Measurements from ENCODE around the gene FRMD7. TPM values are rescaled to one million over a fixed set of nuclear protein-coding genes. Genes with fewer than 3 reads are reported as not detected.

Gene FRMD7
- total and polyA plus RNA-seq, 2 of the 13 experiments (the other 11 are each of a cell fraction or from before 2014, with no cell fraction given): 0.04 TPM; not detected in 1

DNA sequence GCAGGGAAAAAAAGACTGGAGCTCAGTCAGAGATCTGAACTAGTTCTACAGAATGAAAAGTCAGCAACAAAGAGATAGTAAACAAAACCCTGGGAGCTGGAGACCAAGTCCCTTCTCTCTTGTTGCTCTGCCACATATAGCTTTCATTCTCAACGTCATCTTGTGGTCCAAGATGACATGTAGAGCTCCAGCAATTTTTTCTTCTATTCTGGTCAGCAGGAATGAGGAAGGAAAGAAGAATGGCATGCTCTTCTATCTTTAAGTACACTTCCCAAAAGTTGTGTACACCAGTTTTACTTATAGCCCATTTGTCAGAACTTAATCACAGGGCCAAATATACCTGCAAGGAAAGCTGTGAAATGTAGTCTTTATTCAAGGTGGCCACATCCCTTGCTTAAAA, 45.8 kb upstream of the FRMD7 start:
- 0% methylated on average over 1 of the region's 1 CpG for WGBS (ENCODE audit: low lambda C conversion rate)
- no peak for TF ChIP-seq SPEN (CRISPR knock-in tag; IDR thresholded peaks at IDR 0.05; ENCODE audit: low read depth)
- TF ChIP-seq ZNF615 (CRISPR knock-in tag; IDR thresholded peaks at IDR 0.05; ENCODE audit: borderline replicate concordance): no peak
- no peak for TF ChIP-seq RXRB (CRISPR knock-in tag; IDR thresholded peaks at IDR 0.05; ENCODE audit: borderline replicate concordance)
- TF ChIP-seq MEIS1 (CRISPR knock-in tag; IDR thresholded peaks at IDR 0.05; ENCODE audit: borderline replicate concordance): no peak
- TF ChIP-seq ZNF572 (CRISPR knock-in tag; IDR thresholded peaks at IDR 0.05): no peak
- TF ChIP-seq, protein P1, sequence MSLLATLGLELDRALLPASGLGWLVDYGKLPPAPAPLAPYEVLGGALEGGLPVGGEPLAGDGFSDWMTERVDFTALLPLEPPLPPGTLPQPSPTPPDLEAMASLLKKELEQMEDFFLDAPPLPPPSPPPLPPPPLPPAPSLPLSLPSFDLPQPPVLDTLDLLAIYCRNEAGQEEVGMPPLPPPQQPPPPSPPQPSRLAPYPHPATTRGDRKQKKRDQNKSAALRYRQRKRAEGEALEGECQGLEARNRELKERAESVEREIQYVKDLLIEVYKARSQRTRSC (CRISPR knock-in tag; IDR thresholded peaks at IDR 0.05; ENCODE audit: low read depth): no peak

DNA sequence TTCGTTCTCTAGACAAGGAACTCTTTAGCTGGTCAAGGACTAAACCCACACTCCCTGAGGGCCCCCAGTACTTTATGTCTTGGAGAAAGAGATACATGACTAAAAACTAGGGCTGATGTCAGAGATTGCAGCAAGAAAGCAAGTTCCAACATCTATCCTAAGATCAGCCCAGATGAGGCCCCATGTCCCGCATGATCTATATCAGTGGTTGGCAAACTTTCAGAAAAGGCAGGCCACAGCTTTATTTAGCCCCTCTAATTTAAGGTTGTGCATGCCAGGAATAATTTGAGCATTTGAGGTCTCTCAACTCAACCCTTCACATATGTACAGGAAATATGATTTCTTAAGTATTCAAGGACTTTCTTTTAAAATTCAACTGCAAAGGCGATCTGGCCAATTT, 44.1 kb upstream of the FRMD7 start:
- TF ChIP-seq ZNF580 (CRISPR knock-in tag; IDR thresholded peaks at IDR 0.05; ENCODE audit: borderline replicate concordance, low read depth) (no peak), SMAD3 (CRISPR knock-in tag; IDR thresholded peaks at IDR 0.05) (no peak), XBP1 (CRISPR knock-in tag; IDR thresholded peaks at IDR 0.05) (no peak), MXD4 (CRISPR knock-in tag; IDR thresholded peaks at IDR 0.05) (no peak)
- TF ChIP-seq, protein P2, sequence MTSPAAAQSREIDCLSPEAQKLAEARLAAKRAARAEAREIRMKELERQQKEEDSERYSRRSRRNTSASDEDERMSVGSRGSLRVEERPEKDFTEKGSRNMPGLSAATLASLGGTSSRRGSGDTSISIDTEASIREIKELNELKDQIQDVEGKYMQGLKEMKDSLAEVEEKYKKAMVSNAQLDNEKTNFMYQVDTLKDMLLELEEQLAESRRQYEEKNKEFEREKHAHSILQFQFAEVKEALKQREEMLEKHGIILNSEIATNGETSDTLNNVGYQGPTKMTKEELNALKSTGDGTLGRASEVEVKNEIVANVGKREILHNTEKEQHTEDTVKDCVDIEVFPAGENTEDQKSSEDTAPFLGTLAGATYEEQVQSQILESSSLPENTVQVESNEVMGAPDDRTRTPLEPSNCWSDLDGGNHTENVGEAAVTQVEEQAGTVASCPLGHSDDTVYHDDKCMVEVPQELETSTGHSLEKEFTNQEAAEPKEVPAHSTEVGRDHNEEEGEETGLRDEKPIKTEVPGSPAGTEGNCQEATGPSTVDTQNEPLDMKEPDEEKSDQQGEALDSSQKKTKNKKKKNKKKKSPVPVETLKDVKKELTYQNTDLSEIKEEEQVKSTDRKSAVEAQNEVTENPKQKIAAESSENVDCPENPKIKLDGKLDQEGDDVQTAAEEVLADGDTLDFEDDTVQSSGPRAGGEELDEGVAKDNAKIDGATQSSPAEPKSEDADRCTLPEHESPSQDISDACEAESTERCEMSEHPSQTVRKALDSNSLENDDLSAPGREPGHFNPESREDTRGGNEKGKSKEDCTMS (CRISPR knock-in tag; conservative IDR thresholded peaks at IDR 0.05): no peak

More for the DNA sequence above, 45.8 kb upstream of the FRMD7 start:
- Histone ChIP-seq H4K20me1 (ENCODE audit: insufficient read depth, low read length) (no peaks in the 10 kb centered on the region), H3K4me1 (ENCODE audit: insufficient read depth, low read length) (peaks cover 26% of the 10 kb centered on the region), H3K9ac (ENCODE audit: insufficient read depth, low read depth, low read length) (no peak overlapping the region), H2AFZ (ENCODE audit: low read length) (no peak overlapping the region), H3K79me2 (ENCODE audit: insufficient read depth, low read length) (no peaks in the 10 kb centered on the region), H3K9me3 (ENCODE audit: low read length) (no peaks in the 10 kb centered on the region), H3K27ac (ENCODE audit: extremely low read length, insufficient read depth, low read length) (no peak overlapping the region), H3K4me2 (ENCODE audit: low read depth, low read length) (no peak overlapping the region), H3K4me3 (replicated peaks in 1 of 3; ENCODE audit: insufficient read depth in 1 of 3, low read depth in 2 of 3, low read length in 3 of 3) (no peak overlapping the region), H3K27me3 (ENCODE audit: control insufficient read depth in 1 of 2, insufficient read depth in 2 of 2, low read length in 2 of 2) (no peaks in the 10 kb centered on the region), H3K36me3 (replicated peaks in 1 of 2; ENCODE audit: control insufficient read depth in 1 of 2, insufficient read depth in 2 of 2, low read length in 2 of 2) (no peaks in the 10 kb centered on the region)
- no peak for DNase-seq (ENCODE audit: low spot score)
- no peak for FAIRE-seq
- in situ Hi-C loops (cut with HindIII; ENCODE audit: extremely low pct_ligation_motif_present, low pct_unique_long_range_greater_than_20kb) (no loop called here), intact Hi-C loops (cut with micrococcal nuclease; ENCODE audit: unreplicated experiment) (no loop called here)
- BruUV-seq (replicated peaks): no TSS peak
- CTCF ChIA-PET (ENCODE audit: low intra/inter-chr PET ratio, low total read pairs): no interaction called here
- POLR2A ChIA-PET: no interaction called here
- ATAC-seq: no peak

More for the DNA sequence above, 44.1 kb upstream of the FRMD7 start:
- no peaks in the 10 kb centered on the region for H3K9me3 ChIP-seq (ENCODE audit: low read length)
- H3K4me3 ChIP-seq (replicated peaks in 1 of 3; ENCODE audit: insufficient read depth in 1 of 3, low read depth in 2 of 3, low read length in 3 of 3): no peak overlapping the region
- ChIA-PET CTCF (ENCODE audit: low intra/inter-chr PET ratio, low total read pairs) (no interaction called here), POLR2A (no interaction called here)
- WGBS (ENCODE audit: low lambda C conversion rate): 31% methylated on average over 3 of the region's 3 CpGs
- H3K27ac ChIP-seq (ENCODE audit: extremely low read length, insufficient read depth, low read length): no peak overlapping the region
- in situ Hi-C loops (cut with HindIII; ENCODE audit: extremely low pct_ligation_motif_present, low pct_unique_long_range_greater_than_20kb) (no loop called here), intact Hi-C loops (cut with micrococcal nuclease; ENCODE audit: unreplicated experiment) (no loop called here)
- H3K27me3 ChIP-seq (ENCODE audit: control insufficient read depth in 1 of 2, insufficient read depth in 2 of 2, low read length in 2 of 2): no peaks in the 10 kb centered on the region
- DNase-seq (ENCODE audit: low spot score) (no peak), FAIRE-seq (no peak), ATAC-seq (no peak)
- H2AFZ ChIP-seq (ENCODE audit: low read length): no peak overlapping the region
- H3K9ac ChIP-seq (ENCODE audit: insufficient read depth, low read depth, low read length): no peak overlapping the region
- no peak overlapping the region for H3K4me2 ChIP-seq (ENCODE audit: low read depth, low read length)
- H3K4me1 ChIP-seq (ENCODE audit: insufficient read depth, low read length): peaks cover 27% of the 10 kb centered on the region
- no peaks in the 10 kb centered on the region for H3K36me3 ChIP-seq (replicated peaks in 1 of 2; ENCODE audit: control insufficient read depth in 1 of 2, insufficient read depth in 2 of 2, low read length in 2 of 2)
- no peaks in the 10 kb centered on the region for H3K79me2 ChIP-seq (ENCODE audit: insufficient read depth, low read length)
- H4K20me1 ChIP-seq (ENCODE audit: insufficient read depth, low read length): no peaks in the 10 kb centered on the region
- BruUV-seq (replicated peaks): no TSS peak
